ENCODE measurements around the gene IRAK3. TPM values are rescaled to one million over a fixed set of nuclear protein-coding genes. Genes with fewer than 3 reads are reported as not detected.

Gene IRAK3
- total RNA-seq, 4 donors from 2014 or later = 5.6 to 13.8 (median 6.7) TPM

- H3K9me3 ChIP-seq = no peaks in the 10 kb centered on the region
- in situ Hi-C loops (cut with MboI; ENCODE audit: low pct_ligation_motif_present in 1 of 4, low pct_unique_long_range_greater_than_20kb in 1 of 4, low sequenced_read_pairs in 3 of 4) (loop anchor here in 2 of 4 donors (25.0 kb wide), 2 partner anchors 151 to 399 kb away; partner anchors contain the start of genes GRIP1 (in 1 of the 2) and LLPH (in 1 of the 2)), intact Hi-C loops (cut with DNase I; ENCODE audit: low total_unique reads) (no loop called here)
- 76 to 89% methylated on average over 5 of the region's 5 CpGs for WGBS, 2 donors (ENCODE audit: low coverage in 1 of 2)
- H3K27me3 ChIP-seq = no peaks in the 10 kb centered on the region
- H3K4me1 ChIP-seq = no peaks in the 10 kb centered on the region
- H3K27ac ChIP-seq = no peak overlapping the region
- TF ChIP-seq EP300 (IDR thresholded peaks at IDR 0.05; ENCODE audit: low read depth) (no peak), POLR2A (IDR thresholded peaks at IDR 0.05) (no peak), POLR2AphosphoS5 (IDR thresholded peaks at IDR 0.05) (no peak), CTCF (IDR thresholded peaks at IDR 0.05) (no peak)
- no peak overlapping the region for H3K4me3 ChIP-seq
- no peak for DNase-seq
- no peaks in the 10 kb centered on the region for H3K36me3 ChIP-seq
Observed at GRCh38 chr12:66288121-66288520, 99.1 kb downstream of the IRAK3 start.

GRCh38 chr12:66289485-66289884, 100.5 kb downstream of the IRAK3 start:
- in situ Hi-C loops (cut with MboI; ENCODE audit: low pct_ligation_motif_present in 1 of 4, low pct_unique_long_range_greater_than_20kb in 1 of 4, low sequenced_read_pairs in 3 of 4) = loop anchor here in 2 of 4 donors (25.0 kb wide), 2 partner anchors 152 to 398 kb away; partner anchors contain the start of genes GRIP1 (in 1 of the 2) and LLPH (in 1 of the 2)

GRCh38 chr12:66290716-66291200, 101.7 kb downstream of the IRAK3 start:
- DNase-seq = no peak
- TF ChIP-seq POLR2A (IDR thresholded peaks at IDR 0.05) (no peak), EP300 (IDR thresholded peaks at IDR 0.05; ENCODE audit: low read depth) (no peak), CTCF (IDR thresholded peaks at IDR 0.05) (no peak), POLR2AphosphoS5 (IDR thresholded peaks at IDR 0.05) (no peak)
- Histone ChIP-seq H3K4me1 (no peaks in the 10 kb centered on the region), H3K9me3 (no peaks in the 10 kb centered on the region), H3K4me3 (no peak overlapping the region), H3K27me3 (no peaks in the 10 kb centered on the region), H3K27ac (no peak overlapping the region), H3K36me3 (no peaks in the 10 kb centered on the region)
- in situ Hi-C loops (cut with MboI; ENCODE audit: low pct_ligation_motif_present in 1 of 4, low pct_unique_long_range_greater_than_20kb in 1 of 4, low sequenced_read_pairs in 3 of 4) = loop anchor here in 2 of 4 donors (25.0 kb wide), 2 partner anchors 153 to 397 kb away; partner anchors contain the start of genes GRIP1 (in 1 of the 2) and LLPH (in 1 of the 2)
- intact Hi-C loops (cut with DNase I; ENCODE audit: low total_unique reads) = no loop called here
- WGBS, 2 donors (ENCODE audit: low coverage in 1 of 2) = 80 to 100% methylated on average over 1 to 2 of the region's 2 CpGs

More at GRCh38 chr12:66289485-66289884, 100.5 kb downstream of the IRAK3 start:
- Histone ChIP-seq H3K9me3 (no peaks in the 10 kb centered on the region), H3K27ac (no peak overlapping the region), H3K4me3 (no peak overlapping the region), H3K4me1 (no peaks in the 10 kb centered on the region), H3K36me3 (no peaks in the 10 kb centered on the region), H3K27me3 (no peaks in the 10 kb centered on the region)
- DNase-seq = no peak
- intact Hi-C loops (cut with DNase I; ENCODE audit: low total_unique reads) = no loop called here
- WGBS, 2 donors (ENCODE audit: low coverage in 1 of 2) = 97% methylated on average over 2 of the region's 2 CpGs; no CpG with 5 or more reads in 1 of the 2 donors
- no peak for TF ChIP-seq EP300 (IDR thresholded peaks at IDR 0.05; ENCODE audit: low read depth)
- TF ChIP-seq POLR2A (IDR thresholded peaks at IDR 0.05) = no peak
- TF ChIP-seq CTCF (IDR thresholded peaks at IDR 0.05) = no peak
- TF ChIP-seq POLR2AphosphoS5 (IDR thresholded peaks at IDR 0.05) = no peak

- no peaks in the 10 kb centered on the region for H3K4me1 ChIP-seq
- no peak for DNase-seq
- H3K36me3 ChIP-seq = no peaks in the 10 kb centered on the region
- TF ChIP-seq EP300 (IDR thresholded peaks at IDR 0.05; ENCODE audit: low read depth) = no peak
- no peak for TF ChIP-seq CTCF (IDR thresholded peaks at IDR 0.05)
- no peak for TF ChIP-seq POLR2A (IDR thresholded peaks at IDR 0.05)
- TF ChIP-seq POLR2AphosphoS5 (IDR thresholded peaks at IDR 0.05) = no peak
- no peaks in the 10 kb centered on the region for H3K27me3 ChIP-seq
- in situ Hi-C loops (cut with MboI; ENCODE audit: low pct_ligation_motif_present in 1 of 4, low pct_unique_long_range_greater_than_20kb in 1 of 4, low sequenced_read_pairs in 3 of 4) = loop anchor here in 2 of 4 donors (25.0 kb wide), 2 partner anchors 159 to 391 kb away; partner anchors contain the start of genes GRIP1 (in 1 of the 2) and LLPH (in 1 of the 2)
- 97% methylated on average over 1 of the region's 1 CpG; no CpG with 5 or more reads in 1 of the 2 donors for WGBS, 2 donors (ENCODE audit: low coverage in 1 of 2)
- intact Hi-C loops (cut with DNase I; ENCODE audit: low total_unique reads) = no loop called here
- no peak overlapping the region for H3K27ac ChIP-seq
- H3K9me3 ChIP-seq = no peaks in the 10 kb centered on the region
- H3K4me3 ChIP-seq = no peak overlapping the region
Observed at GRCh38 chr12:66296176-66296683, 107.2 kb downstream of the IRAK3 start.
